ENCODE measurements around the gene DOCK3.

DOCK3 gene

DNA sequence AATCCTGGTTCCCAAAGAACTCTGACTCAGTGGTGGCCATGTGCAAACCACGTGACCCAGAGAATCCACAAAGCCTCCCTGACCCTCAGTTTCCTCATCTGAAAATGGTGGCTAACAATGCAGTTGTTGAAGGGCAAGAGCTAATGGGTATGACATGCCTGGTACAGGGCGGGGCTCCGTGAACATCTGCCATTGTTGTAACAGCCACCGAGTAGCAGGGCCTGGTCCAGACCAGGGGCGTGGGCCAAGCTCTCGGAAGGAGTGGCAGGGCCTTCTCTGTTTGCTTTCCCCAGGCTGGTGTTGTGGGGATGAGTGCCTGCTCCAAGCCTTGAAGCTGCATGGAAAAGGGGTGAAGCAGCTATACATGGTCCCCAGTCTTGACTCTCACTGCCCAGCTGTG lies 44.3 kb upstream of the DOCK3 start:
- TF ChIP-seq, protein P1, sequence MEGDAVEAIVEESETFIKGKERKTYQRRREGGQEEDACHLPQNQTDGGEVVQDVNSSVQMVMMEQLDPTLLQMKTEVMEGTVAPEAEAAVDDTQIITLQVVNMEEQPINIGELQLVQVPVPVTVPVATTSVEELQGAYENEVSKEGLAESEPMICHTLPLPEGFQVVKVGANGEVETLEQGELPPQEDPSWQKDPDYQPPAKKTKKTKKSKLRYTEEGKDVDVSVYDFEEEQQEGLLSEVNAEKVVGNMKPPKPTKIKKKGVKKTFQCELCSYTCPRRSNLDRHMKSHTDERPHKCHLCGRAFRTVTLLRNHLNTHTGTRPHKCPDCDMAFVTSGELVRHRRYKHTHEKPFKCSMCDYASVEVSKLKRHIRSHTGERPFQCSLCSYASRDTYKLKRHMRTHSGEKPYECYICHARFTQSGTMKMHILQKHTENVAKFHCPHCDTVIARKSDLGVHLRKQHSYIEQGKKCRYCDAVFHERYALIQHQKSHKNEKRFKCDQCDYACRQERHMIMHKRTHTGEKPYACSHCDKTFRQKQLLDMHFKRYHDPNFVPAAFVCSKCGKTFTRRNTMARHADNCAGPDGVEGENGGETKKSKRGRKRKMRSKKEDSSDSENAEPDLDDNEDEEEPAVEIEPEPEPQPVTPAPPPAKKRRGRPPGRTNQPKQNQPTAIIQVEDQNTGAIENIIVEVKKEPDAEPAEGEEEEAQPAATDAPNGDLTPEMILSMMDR (IDR thresholded peaks at IDR 0.05; ENCODE audit: control extremely low read depth, extremely low read depth, low read depth, missing control alignments): no peak
- DNase-seq (ENCODE audit: extremely low spot score): no peak
- CTCF ChIA-PET: interaction anchor here (2.0 to 18.4 kb wide), 2 partner anchors 16 to 88 kb away, joined by 4 to 202 read pairs; partner anchors contain the start of genes CISH and MAPKAPK3
- POLR2A ChIA-PET: interaction anchor here (0.6 kb wide), 2 partner anchors 21 to 107 kb away, joined by 3 to 5 read pairs; no protein-coding TSS in a partner anchor

- TF ChIP-seq, protein P1 (IDR thresholded peaks at IDR 0.05; ENCODE audit: control extremely low read depth, extremely low read depth, low read depth, missing control alignments): no peak
- POLR2A ChIA-PET: interaction anchor here (0.6 kb wide), 1 partner anchor 108 kb away, joined by 5 read pairs; no protein-coding TSS in a partner anchor
- no peak for DNase-seq (ENCODE audit: extremely low spot score)
- CTCF ChIA-PET: interaction anchor here (2.0 to 18.4 kb wide), 2 partner anchors 16 to 89 kb away, joined by 4 to 202 read pairs; partner anchors contain the start of genes CISH and MAPKAPK3
These were observed 43.9 kb upstream of the DOCK3 start for GRCh38 chr3:50630877-50631276.

GRCh38 chr3:50632450-50632849 lies 42.3 kb upstream of the DOCK3 start:
- POLR2A ChIA-PET: no interaction called here
- peak; percentile 31 for DNase-seq (ENCODE audit: extremely low spot score)
- CTCF ChIA-PET: interaction anchor here (1.2 to 18.4 kb wide), 4 partner anchors 18 to 90 kb away, joined by 3 to 202 read pairs (median 6); partner anchors contain the start of genes CISH and MAPKAPK3
- TF ChIP-seq, protein P1 (IDR thresholded peaks at IDR 0.05; ENCODE audit: control extremely low read depth, extremely low read depth, low read depth, missing control alignments): peak; percentile 6

DNA sequence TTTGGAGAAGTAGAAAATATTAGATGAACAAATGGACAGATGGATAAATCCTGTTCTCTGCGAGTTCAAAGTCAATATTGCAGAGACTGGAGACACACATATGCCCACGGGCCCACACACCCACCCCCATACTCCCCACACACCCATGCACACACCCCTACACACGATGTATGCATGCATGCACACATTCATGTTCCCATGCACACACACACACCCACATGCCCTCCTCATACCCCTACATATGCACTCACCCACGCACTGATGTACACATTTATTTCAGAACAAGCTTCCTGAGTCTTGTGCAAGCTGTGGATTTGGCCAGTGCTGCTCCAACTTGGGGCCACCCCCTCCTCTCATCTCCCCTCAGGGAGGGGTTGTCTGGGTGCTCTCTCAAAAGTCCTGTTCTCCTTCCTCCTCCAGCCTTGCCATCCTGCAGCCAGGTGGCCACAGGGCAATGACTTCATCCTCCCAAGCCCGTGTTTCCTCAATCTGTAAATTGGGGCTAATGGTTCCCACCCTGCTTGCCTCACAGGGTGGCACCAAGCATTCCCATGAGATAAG lies 41.4 kb upstream of the DOCK3 start:
- TF ChIP-seq, protein P1 (IDR thresholded peaks at IDR 0.05; ENCODE audit: control extremely low read depth, extremely low read depth, low read depth, missing control alignments): no peak
- POLR2A ChIA-PET: no interaction called here
- no peak for DNase-seq (ENCODE audit: extremely low spot score)
- CTCF ChIA-PET: interaction anchor here (1.0 to 18.4 kb wide), 4 partner anchors 9 to 19 kb away, joined by 3 to 202 read pairs (median 4); partner anchors contain the start of genes CISH and MAPKAPK3

DNA sequence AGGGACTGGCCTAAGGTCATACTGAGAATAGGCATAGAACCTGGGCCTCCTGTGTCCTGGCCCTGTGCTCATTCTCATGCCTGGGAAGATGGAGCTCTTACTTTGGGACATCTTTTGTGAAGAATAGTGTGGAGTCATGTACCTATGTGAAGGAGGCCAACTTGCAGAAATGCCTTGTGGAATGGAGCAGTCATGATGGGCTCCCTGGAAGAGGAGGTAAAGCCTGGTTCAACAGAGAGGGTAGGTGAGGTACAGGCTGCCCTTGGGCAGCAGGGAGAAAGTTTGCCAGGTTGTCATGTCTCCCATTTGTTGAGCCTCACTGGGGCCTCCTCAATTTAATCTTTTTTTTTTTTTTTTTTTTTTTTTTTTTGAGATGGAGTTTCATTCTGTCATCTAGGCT lies 39.7 kb upstream of the DOCK3 start:
- DNase-seq (ENCODE audit: extremely low spot score): no peak
- TF ChIP-seq, protein P1 (IDR thresholded peaks at IDR 0.05; ENCODE audit: control extremely low read depth, extremely low read depth, low read depth, missing control alignments): no peak
- CTCF ChIA-PET: interaction anchor here (18.4 kb wide), 1 partner anchor 21 kb away, joined by 202 read pairs; the partner anchor contains the start of genes CISH and MAPKAPK3
- POLR2A ChIA-PET: no interaction called here

DNA sequence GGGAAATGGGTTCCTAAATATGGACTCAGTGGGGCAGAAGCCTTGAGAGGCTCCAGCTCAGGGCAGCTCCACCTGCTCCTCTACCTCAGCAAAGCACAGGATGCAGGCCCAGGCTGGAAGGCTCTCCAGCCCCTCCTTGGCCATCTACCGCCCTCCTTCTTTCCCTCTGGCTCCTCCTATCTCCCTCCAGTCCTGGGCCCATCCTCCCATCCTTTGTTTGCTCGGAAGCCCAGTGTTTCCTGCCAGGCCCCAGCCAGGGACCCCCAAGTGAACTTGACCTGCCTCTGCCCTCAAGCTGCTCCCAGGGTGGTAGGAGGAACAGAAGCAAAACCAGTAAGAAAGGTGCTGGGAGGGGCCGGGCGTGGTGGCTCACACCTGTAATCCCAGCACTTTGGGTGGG lies 37.7 kb upstream of the DOCK3 start:
- CTCF ChIA-PET: interaction anchor here (1.0 to 18.4 kb wide), 3 partner anchors 9 to 735 kb away, joined by 4 to 202 read pairs (median 4); partner anchors contain the start of genes CISH and MAPKAPK3
- TF ChIP-seq, protein P1 (IDR thresholded peaks at IDR 0.05; ENCODE audit: control extremely low read depth, extremely low read depth, low read depth, missing control alignments): no peak
- DNase-seq (ENCODE audit: extremely low spot score): no peak
- POLR2A ChIA-PET: no interaction called here
